Loucy (cell line): ENCODE results near the gene MSN.

Experiments used
- CTCF ChIP-seq: fragments of 200-600 bp; sonication (generic); conservative IDR thresholded peaks from 2 replicates; pipeline ENCODE4 v1.5.1; 2014; ENCODE audit warnings: mild to moderate bottlenecking, antibody characterized with exemption, low read length
- EZH2phosphoT487 ChIP-seq: fragments of 200-600 bp; IDR thresholded peaks from 2 replicates; pipeline ENCODE4 v1.6.1; 2018; ENCODE audit warnings: antibody characterized with exemption, mild to moderate bottlenecking, moderate library complexity, borderline replicate concordance

DNA sequence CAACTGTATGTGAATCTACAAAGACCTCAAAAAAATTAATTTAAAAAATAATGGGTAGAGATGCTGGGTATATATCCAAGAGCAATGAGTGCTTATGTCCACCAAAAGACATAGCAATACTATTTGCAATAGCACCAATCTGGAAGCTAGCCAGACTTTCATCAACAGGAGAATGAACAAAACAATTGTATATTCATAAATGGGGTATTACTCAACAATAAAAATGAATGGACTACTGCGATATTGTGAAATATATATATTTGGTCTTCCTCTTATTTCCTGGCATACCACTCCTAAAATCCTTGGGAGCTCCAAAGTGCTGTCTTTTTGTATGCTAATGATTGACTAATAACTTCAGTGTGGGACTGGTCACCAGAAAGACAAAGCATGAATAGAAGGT, 77.5 kb downstream of the MSN start:
- no peak for TF ChIP-seq CTCF
- no peak for TF ChIP-seq EZH2phosphoT487
